RWPE2 (cell line): ENCODE measurements around the gene WDR18.

ENCODE experiments used
- ATAC-seq: fragments of 200-7000 bp; cut with Tn5 transposase; 3 replicates; pipeline ENCODE4 v1.9.1; 2021; ENCODE audit warnings: low read depth
- DNase-seq: peaks from one replicate; pipeline ENCODE4 v3.0.0-alpha.2; 2020; ENCODE audit warnings: low spot score
- H3K27ac ChIP-seq: fragments of 450-650 bp; 2 replicates; pipeline ENCODE4 v1.5.1; 2017; ENCODE audit warnings: mild to moderate bottlenecking; ENCODE audit not compliant: poor library complexity, severe bottlenecking
- H3K27me3 ChIP-seq: fragments of 250-450 bp; sonication (Bioruptor Pico); 2 replicates; pipeline ENCODE4 v1.5.1; 2021; ENCODE audit warnings: mild to moderate bottlenecking, moderate library complexity; ENCODE audit not compliant: insufficient read depth, poor library complexity, severe bottlenecking
- H3K36me3 ChIP-seq: fragments of 250-450 bp; sonication (Bioruptor Pico); 2 replicates; pipeline ENCODE4 v1.5.1; 2020; ENCODE audit warnings: low read depth, mild to moderate bottlenecking, moderate library complexity
- H3K4me1 ChIP-seq: fragments of 250-450 bp; sonication (Bioruptor Pico); 2 replicates; pipeline ENCODE4 v1.5.1; 2021; ENCODE audit warnings: mild to moderate bottlenecking, moderate library complexity; ENCODE audit not compliant: insufficient read depth, poor library complexity, severe bottlenecking
- H3K4me3 ChIP-seq: fragments of 250-450 bp; sonication (Bioruptor Pico); 2 replicates; pipeline ENCODE4 v1.5.1; 2021; ENCODE audit warnings: mild to moderate bottlenecking, moderate library complexity; ENCODE audit not compliant: severe bottlenecking
- H3K9me3 ChIP-seq: fragments of 250-450 bp; sonication (Bioruptor Pico); 2 replicates; pipeline ENCODE4 v1.5.1; 2021; ENCODE audit warnings: mild to moderate bottlenecking, moderate library complexity; ENCODE audit not compliant: severe bottlenecking
- CTCF ChIP-seq: fragments of 450-650 bp; IDR thresholded peaks from one replicate; pipeline ENCODE4 v1.5.1; 2017; ENCODE audit warnings: mild to moderate bottlenecking, moderate library complexity; ENCODE audit not compliant: poor library complexity, severe bottlenecking

The WDR18 gene

GRCh38 chr19:944663-945241, 39.4 kb upstream of the WDR18 start:
- Histone ChIP-seq H3K27ac (no peak overlapping the region), H3K36me3 (no peaks in the 10 kb centered on the region), H3K9me3 (no peaks in the 10 kb centered on the region), H3K4me3 (no peak overlapping the region), H3K27me3 (no peaks in the 10 kb centered on the region), H3K4me1 (no peaks in the 10 kb centered on the region)
- no peak for ATAC-seq
- no peak for TF ChIP-seq CTCF
- DNase-seq: peak; percentile 32

- Histone ChIP-seq H3K36me3 (no peaks in the 10 kb centered on the region), H3K27ac (no peak overlapping the region), H3K9me3 (no peaks in the 10 kb centered on the region), H3K27me3 (no peaks in the 10 kb centered on the region), H3K4me1 (no peaks in the 10 kb centered on the region), H3K4me3 (no peak overlapping the region)
- ATAC-seq: no peak
- TF ChIP-seq CTCF: no peak
- peak; percentile 34 for DNase-seq
These were observed 38.5 kb upstream of the WDR18 start for GRCh38 chr19:945401-946252.

GRCh38 chr19:947090-947706, 36.9 kb upstream of the WDR18 start:
- no peaks in the 10 kb centered on the region for H3K4me1 ChIP-seq
- ATAC-seq: no peak
- H3K27ac ChIP-seq: no peak overlapping the region
- no peaks in the 10 kb centered on the region for H3K36me3 ChIP-seq
- TF ChIP-seq CTCF: no peak
- H3K4me3 ChIP-seq: no peak overlapping the region
- DNase-seq: peak; percentile 31
- no peaks in the 10 kb centered on the region for H3K9me3 ChIP-seq
- H3K27me3 ChIP-seq: no peaks in the 10 kb centered on the region

- no peaks in the 10 kb centered on the region for H3K9me3 ChIP-seq
- peaks cover 5% of the 10 kb centered on the region for H3K4me1 ChIP-seq
- DNase-seq (peak; percentile 45), ATAC-seq (no peak)
- no peak overlapping the region for H3K4me3 ChIP-seq
- H3K27me3 ChIP-seq: no peaks in the 10 kb centered on the region
- no peak overlapping the region for H3K27ac ChIP-seq
- TF ChIP-seq CTCF: no peak
- H3K36me3 ChIP-seq: no peaks in the 10 kb centered on the region
These were observed 36.2 kb upstream of the WDR18 start for GRCh38 chr19:947707-948539.
